Measurements from ENCODE around the gene SPATA13.
"Not testable (repeated sequence)": the region's sequence is repeated elsewhere in the genome, so short reads cannot be mapped to it uniquely, and the experiment has no call there.

SPATA13 gene

DNA sequence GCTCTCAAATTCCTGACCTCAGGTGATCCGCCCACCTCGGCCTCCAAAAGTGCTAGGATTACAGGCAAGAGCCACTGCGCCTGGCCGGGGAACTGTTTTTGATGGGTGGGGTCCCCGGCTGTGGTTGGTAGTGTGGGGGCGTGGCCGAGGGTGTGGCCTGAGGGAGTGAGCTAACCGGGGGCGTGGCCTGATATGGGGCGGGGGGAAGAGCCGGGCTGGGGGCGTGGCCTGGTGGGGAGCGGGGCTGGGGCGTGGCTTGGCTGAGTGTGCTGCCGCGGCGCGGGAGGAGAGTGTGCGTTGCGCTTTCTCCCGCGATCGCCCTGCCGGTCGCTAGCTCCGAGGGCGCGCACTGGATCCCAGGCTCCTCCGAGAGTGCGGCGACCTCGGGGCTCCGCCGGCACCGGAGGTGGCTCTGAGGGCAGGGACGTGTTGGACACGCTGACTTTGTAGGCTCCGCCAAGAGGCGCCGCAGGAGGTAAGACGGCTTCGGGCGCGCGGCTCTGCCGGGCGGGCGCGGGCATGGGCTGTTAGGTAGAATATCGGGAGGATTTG, at the start of gene SPATA13:
TSS of gene SPATA13 (plus strand) at position 263 of the 552 bp plus-strand sequence. CDS start 62,210 bp downstream, outside the sequence.
- DNase-seq, result peak; percentile 93 to 95

DNA sequence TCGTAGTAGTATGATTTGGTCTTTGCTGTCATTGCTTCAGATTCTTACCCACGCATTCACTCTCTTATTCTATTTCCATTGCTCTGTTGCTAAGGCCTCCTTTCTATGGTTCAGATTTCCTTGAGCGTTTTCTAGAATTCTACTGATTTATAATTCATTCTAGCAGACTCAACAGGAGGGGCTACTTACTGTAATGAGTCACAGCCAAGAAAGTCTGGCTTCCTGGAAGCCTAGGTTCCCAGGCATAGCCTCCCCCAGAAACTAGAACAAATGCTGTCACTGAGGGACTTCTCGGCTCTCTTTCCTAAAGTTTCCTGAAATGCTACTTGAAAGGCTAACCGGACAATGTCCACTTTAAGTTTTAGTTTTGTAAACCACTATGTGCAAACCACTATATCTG, 47.7 kb upstream of the SPATA13 start:
- no peak for DNase-seq

DNA sequence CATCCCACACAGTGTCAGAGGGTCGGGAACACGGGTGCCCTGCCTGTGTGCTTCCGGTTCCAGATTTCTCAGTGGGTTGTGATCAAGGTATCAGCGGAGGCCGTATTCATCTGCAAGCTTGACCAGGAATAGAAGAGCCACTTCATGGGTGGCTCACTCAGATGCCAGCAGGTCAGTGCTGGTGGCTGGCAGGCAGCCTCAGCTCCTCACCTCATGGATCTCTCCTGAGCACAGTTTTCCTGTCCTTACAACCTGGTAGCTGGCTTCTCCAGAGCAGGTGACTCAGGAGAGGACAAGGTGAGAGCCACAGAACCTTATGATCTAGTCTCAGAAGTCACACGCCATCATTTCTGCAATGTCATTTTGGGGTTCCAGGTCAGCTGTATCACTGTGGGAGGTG, 44.8 kb upstream of the SPATA13 start:
- no peak for DNase-seq

DNA sequence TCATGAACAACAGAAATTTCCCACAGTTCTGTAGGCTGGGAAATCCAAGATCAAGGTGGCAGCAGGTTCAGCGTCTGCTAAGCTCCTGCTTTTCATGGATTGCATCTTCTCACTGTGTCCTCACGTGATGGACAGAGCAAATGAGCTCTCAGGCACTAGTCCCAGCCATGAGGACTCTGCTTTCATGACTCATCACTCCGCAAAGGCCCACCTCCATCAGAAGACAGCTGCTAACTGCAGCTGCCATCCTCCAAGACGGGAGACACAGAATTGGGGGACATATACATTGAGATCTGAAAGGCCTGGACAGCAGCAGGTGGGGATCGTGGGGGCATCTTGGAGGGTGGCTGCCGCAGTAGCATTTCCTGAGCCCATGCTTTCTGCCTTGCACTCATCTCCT, 44.4 kb upstream of the SPATA13 start:
- no peak for DNase-seq

DNA sequence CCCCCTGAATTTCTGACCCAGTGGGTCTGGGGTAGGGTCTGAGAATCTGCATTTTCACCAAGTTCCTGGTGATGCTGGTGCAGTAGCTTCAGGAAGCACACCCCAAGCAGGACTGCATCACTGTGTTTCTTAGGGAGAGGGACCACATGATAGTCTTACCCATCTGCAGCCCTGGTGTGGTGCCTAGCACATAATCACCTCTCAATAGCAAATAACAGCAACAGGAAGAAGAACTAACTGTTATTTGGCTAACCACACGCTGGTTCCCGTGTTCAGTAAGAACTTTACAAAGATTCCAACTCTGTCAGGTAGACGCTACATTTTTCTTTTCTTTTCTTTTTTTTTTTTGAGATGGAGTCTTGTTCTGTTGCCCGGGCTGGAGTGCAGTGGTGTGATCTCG, 41.9 kb upstream of the SPATA13 start:
- no peak for DNase-seq

DNA sequence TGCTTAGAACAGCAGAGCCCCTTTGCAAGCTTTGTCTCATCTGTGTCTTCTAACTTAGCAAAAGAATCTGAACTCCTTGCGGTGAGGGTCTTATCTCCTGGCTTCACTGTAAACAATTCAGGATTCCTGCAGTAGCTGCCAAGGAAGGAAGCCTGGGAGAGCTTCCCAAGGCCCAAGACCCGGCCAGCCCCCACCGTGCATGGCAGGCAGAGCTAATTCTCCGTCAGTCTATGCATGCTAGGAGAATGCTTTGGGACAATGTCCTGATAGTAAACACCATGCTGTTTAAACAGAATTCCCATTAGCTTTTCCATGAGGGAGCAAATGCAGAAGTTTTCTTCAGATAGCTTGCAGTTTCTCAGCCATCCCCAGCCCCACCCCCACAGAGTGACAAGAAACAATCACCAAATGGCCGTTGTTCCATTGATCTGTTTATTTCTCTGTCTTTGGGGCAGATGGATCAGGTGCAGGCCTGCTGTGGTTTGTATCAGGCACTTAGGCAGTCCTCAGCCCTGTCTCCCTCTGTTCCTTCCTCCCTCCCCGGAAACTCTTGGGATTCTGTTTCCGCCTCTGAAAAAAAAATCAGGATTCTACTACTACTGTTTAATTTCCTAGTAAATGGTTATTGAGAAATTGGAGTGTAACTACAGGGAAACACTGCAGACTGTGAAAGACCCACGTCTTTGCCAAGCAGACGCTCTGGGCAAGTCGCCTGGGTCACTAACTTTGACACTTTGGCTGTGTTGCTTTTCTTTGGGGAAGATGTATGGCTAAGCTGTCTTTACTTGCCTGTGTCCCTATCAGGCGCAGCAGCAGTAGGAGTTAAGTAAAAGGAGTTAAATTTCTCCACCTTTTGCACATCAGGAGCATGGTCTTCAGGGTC, 40.7 kb upstream of the SPATA13 start:
- DNase-seq, result no peak

DNA sequence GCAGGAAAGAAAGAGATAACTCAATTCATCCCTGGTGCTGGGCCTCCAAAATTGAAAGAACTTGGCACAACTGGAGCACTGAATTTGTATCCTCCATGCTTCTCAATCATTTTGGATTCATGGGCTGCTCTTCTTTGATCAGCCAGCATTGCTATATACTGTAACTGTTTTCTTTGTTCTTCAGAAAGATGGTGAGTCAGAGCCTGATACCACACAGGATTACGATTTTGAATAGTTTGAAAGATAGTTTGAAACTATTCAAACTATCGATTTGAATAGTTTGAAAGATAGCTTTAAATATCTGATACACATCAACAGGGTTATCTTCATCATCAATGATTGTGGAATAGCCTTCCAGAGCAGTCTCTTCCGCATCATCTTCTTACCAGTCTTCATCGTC, 38.5 kb upstream of the SPATA13 start:
- not testable (repeated sequence) for DNase-seq

DNA sequence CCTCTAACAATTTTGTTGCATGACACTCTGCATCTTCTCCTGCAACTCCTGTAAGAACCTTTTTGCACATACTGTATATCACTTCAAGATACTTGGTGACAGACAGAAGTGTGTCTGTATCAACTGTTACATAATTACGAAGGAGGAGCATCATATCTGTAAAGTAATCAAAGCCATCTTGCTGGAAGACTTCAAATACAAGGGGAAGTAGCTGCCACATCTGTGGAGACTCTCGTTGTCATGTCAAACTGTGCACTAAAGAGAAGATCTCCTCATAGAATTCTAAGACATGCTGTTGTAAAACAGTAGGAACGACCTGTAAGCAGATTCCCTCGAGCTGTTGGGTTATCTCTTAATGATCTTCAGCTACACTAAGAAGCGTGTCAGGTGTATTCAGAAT, 38.0 kb upstream of the SPATA13 start:
- DNase-seq, result no peak

DNA sequence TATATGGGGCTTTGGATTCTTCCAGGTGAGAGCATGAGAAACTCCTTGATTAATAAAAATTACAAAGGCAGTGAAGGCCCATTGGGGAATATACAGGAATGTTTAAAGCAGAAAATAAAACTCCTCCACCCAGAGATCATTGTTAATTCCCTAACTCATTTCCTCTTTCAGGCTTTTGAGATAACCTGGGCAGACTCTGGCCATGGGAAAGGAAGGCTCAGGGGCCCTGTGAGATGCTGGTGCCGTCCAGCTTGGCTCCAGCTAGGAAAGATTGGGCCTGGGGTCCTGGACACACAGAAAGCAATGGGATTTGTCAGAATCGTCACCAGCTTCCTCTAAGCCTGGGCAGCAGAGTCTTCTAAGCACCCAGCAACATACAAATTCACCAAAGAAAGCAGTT, 36.8 kb upstream of the SPATA13 start:
- no peak for DNase-seq

DNA sequence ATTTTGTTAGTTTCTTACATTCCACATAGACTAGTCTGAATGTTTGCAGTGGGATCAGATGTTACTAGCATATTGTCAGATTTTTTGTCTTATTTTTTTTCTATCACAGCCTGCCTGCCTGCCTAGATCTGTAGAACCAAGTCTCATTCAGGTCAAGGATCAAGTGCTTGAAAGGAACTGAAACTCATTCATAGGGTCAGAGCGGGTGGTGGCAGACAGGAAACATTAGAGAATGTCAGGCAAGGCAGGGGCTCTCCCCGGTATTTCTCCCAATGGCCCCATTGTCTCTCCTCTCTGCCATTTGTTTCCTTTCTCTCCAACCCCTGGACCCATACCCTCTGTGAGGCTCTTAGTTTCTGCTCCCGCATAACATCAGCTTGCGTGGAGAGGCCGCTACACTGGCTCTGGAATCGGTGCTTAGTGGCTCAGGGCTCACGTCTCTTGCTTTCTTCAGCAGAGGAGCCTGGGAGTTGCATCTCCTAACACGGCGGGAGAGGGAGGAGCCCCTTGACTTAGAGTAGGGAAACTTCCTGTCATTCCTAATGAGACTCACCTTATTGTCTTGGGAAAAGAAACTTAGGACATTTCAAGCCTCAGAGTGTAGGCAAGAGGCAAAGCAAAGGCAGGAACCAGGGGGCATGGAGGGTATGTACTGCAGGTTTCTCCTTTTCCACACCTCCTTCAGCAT, 35.6 kb upstream of the SPATA13 start:
- no peak for DNase-seq

DNA sequence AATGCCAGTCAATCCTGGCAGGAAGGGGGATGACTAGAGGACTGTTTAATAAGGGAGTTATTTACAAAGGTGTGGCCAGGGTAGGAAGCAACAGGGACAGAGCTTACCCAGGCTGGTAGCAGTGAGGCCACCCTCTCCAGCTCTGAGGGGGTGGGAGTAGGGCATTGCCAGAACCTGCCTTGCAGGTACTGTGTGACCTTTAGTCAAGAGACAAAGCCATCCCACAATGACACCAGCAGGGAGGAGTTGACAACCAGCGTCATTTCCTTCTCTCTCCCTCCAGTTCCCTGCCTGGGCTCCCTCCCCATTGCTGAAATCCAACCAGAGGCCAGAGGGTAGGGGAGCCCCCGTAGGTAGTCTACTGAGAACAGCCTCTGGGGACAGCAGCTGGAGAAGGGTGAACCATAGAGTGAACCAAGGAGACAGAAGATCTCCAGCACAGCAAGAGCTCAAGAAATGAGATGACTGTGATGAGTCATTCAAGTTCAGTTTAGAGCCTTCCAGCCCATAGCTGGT, 33.3 kb upstream of the SPATA13 start:
- no peak for DNase-seq

DNA sequence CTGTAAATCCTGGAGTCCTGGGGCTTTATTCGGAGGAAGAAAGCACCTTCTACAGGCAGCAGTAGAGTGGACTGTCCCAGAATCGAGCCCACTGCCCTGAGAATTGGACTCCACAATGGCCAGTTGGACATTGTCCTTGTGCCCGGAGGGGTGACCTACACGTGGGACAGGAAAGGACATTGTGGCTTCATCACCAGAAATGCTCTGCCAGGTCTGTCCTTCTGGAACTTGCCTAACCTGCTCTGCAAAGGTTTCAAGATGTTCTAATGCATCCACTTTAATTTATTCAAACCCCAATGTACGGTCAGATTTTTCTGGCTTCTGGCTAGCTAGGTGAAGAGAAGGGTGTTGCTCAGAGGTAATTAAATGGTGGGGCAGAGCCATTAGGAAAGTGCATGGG, 32.4 kb upstream of the SPATA13 start:
- DNase-seq, result no peak

DNA sequence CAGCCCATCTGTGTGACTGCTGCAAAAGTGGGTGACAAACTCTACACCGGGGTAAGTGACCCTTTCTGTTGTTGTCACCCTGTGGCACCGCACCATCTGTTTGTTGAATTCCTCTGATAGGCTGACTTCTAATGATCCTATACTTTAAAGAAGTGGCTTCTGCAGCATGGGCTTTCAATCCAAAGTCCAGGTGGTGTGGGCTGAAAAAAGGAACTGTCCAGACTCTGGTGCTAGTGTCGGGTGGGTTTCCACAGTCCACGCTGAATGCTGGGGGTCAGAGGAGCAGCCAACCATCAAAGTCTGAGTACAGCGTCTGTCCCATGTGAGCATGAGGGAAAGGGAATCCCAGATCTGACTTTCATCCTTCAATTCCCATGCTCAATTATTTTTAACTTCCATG, 31.6 kb upstream of the SPATA13 start:
- DNase-seq, result peak; percentile 75 to 93

DNA sequence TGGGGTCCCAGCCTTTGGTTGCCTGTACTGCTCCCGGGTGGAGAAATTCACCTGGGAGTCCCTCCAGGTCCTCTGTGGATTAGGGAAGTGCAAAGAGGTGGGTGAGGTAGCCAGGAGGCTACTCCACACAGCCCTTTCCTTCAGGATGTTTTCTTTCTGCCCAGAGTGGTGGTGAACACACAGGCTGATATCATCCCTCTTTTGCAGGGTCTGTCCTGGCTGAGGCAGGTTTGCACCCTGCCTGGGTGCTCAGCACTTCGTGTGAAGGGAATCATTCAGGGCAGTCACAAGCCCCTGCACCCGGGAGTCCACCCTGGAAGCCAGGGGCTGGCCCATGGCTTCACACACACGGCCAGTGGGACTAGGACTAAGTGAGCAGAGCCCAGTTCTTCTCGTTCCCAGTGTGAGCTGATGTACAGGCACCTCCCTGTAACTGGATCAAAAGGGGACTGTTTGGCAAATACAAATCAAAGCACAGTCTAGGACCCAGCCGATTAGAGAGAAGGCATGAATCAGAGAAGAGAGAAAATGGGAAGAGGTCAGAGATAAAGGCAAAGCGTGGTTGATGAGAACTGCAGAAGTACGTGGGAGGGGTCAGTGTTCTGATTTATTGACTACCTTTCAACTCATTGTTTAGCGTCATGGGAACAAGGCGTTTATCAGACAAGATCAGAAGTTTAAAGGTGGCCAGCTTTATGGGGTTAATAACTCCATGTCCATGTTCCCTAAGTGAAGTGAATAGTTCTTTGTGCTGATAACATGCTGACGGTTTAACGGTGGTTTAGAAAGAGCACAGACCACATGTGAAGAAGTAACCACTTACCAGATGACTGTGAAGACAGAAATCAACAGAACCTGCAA, 30.4 kb upstream of the SPATA13 start:
- no peak for DNase-seq

DNA sequence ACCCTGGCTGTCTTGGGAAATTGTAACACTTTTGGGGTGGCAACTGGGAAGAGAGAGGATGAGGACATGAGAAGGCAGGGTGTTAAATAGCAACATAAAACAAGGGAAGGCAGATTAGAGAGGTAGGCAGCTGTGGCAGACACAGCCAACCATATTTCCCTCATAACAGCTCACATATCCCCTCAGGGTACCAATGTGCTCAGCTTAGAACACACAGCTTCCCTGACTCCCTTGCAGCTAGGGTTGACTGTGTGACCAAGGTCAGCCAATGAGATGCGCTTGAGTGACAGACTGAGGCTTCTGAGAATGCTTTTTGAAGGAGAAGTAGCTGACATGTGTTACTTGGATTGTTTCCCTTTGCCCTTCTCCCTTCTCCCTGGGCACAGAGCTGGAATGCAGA, 28.8 kb upstream of the SPATA13 start:
- no peak for DNase-seq

DNA sequence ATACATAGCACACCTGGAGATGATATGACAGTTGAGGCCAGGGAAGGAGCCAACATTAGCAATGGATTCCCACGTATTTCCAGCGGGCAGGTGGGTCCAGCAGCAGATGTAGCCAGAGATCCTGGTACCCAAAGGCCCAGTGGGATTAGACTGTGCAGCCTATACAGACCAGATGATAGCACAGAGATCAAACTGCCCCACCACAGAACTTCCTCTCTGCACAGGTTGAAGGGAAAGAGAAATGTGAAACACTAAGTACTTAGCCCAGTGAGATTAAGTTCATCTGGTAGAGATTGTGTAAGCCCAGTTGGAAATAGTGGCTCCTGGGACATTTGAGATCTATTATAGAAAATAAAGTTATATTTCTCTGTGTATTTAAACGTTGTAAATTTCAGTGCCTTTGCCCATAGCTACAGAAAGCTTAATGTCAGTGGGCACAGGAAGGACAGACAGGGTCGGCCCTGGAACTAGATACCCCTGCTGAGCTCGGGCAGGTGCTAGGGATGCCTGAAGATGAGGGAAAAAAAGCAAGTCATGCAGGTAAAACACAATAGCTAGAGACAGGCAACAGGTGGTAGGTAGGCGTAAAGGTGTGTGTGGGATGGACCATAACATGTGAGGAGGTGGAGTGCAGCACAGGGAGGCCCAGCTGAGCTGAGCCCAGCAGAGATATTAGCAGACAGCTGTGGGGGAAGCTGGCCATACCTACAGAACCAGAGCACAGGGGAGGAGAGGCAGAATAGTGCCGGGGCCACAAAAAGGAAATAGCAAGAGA, 27.3 kb upstream of the SPATA13 start:
- DNase-seq, result no peak

DNA sequence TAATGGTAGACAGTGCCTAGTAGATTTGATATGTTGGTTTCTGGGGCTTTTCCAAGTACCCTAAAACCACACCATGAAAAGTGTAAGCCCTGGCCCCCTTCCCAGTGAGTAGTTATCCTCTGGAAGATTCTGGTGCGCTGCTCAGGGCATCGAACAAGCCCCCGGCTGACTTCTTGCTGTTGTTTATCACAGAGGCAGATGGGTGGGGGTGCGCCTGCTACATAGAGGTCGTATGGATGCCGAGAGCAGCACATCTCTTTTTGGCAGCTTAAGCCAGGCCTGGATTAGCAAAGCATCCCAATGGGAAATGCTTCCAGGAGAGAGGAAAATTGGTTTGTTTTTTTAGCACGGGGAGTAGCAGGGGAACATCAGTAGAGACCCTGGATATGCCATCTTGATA, 26.3 kb upstream of the SPATA13 start:
- DNase-seq, result peak in 1 of 2 experiments; percentile 44

DNA sequence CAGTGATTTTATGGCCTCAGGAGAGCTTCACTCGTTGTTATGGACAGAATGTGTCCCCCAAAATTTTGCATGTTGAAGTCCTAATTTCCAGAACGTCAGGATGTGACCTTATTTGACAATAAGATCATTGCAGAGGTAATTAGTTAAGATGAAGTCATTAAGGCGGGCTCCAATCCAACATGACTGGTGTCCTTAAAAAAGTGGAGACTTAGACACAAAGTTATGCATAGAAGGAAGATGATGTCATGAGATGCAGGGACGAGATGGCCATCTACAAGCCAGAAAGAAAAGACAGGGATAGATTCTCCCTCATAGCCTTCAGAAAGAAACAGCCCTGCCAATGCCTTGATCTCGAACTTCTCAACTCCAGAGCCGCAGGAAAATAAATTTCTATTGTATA, 25.8 kb upstream of the SPATA13 start:
- no peak for DNase-seq

DNA sequence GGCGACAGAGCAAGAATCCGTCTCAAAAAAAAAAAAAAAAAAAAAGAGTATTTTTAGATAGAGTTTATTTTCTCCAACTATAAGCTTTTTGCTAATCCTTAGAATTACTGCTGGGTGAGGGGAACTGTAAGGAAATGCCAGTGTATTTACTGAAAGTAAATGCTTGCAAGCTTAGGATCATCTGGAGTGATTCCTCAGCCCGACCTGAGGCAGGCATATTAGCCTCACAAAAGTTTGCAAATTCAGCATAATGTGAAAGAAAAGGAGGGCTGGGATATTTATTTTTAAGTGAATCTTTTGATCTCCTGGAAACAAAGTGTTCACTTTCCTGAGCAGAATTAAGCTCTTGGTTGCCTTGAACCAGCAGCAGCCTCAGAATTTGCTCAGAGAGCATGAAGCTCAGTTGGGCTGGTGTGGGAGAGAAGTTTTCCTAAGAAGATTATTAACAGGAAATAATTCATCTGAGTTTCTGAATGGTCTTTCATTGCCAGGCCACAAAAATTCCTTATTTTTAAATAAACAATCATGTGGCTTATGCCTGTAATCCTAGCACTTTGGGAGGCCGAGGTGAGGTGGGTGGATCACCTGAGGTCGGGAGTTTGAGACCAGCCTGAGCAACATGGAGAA, 24.7 kb upstream of the SPATA13 start:
- DNase-seq, result no peak

DNA sequence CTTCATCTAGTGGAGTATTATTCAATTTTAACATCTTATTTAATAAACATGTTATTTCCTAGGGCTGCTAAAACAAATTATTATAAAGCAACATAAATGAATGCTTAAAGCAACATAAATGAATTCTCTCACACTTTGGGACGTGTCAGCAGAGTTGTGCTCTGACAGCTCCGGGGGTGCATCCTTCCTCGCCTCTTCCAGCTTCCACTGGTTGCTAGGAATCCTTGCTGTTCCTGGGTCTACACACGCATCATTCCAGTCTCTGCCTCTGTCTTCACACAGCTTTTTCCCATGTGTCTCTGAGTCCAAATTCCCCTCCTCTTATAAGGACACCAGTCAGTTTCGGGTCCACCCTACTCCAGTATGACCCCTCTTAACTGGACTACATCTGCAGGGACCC, 21.6 kb upstream of the SPATA13 start:
- DNase-seq, result no peak

DNA sequence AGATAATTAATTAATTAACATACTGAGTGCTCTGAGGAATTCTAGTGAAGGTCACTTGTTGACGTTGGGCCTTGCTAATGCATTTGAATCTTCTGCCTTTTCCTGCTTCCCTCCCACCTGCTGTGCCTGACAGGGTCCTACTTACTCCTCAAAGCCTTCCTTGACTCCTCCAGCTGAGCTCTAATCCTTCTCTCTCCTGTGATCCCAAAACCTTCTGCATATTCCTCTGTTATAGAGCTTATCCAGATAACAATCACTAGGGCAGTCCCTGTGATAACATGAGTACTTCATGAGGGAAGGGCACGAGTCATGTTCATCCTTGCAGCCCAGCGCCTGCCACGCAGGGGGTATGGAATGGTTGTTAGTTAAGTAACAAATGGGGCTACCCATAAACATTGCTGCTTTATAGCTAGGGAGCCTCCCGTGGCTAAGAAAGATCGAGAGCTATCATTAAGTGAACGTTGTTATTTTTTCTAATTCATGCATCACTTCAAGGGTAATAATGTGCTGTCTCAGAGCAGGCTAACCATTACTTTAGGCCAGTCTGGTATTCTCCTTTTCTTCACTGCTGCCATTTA, 19.1 kb upstream of the SPATA13 start:
- no peak for DNase-seq

All from NCI-H524 (cell line).